ENCODE results near the gene SLC17A2. TPM values are rescaled to one million over a fixed set of nuclear protein-coding genes. Genes with fewer than 3 reads are reported as not detected.

Gene SLC17A2
- total and polyA plus RNA-seq, 4 donors: not detected

DNA sequence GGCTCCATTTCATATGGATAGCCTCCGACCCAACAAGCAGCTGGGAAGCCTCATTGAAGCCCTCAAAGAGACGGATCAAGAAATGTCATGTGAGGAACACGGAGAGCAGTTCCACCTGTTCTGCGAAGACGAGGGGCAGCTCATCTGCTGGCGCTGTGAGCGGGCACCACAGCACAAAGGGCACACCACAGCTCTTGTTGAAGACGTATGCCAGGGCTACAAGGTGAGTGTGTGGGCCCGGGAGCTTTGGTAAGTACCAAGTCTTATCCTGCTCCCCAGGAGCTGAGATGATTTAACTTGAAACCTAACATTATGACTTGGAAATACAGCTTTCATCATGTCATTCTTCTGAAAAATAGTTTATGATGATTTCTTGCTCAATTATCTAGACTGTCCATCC is 36.2 kb upstream of the SLC17A2 start:
- intact Hi-C loops (cut with DNase I): no loop called here
- H3K36me3 ChIP-seq (ENCODE audit: control insufficient read depth in 1 of 2, insufficient read depth in 2 of 2, low read length in 1 of 2): no peaks in the 10 kb centered on the region
- ATAC-seq (ENCODE audit: low FRiP score) (no peak), DNase-seq (no peak)
- 96% methylated on average over 9 of the region's 9 CpGs for WGBS, 2 donors
- no peaks in the 10 kb centered on the region for H3K27me3 ChIP-seq (ENCODE audit: control insufficient read depth in 1 of 2, insufficient read depth in 2 of 2, low read length in 1 of 2)
- peak overlapping the region in 1 of 2 donors; percentile 26 for H3K4me3 ChIP-seq (ENCODE audit: low read length in 2 of 2)
- H3K4me1 ChIP-seq (ENCODE audit: control insufficient read depth in 1 of 2, insufficient read depth in 2 of 2, low read length in 2 of 2): peaks cover 3 to 19% of the 10 kb centered on the region in 2 donors
- H3K9me3 ChIP-seq (ENCODE audit: control insufficient read depth, low read length): no peaks in the 10 kb centered on the region
- H3K27ac ChIP-seq (ENCODE audit: low read depth in 1 of 2, low read length in 2 of 2): no peak overlapping the region

DNA sequence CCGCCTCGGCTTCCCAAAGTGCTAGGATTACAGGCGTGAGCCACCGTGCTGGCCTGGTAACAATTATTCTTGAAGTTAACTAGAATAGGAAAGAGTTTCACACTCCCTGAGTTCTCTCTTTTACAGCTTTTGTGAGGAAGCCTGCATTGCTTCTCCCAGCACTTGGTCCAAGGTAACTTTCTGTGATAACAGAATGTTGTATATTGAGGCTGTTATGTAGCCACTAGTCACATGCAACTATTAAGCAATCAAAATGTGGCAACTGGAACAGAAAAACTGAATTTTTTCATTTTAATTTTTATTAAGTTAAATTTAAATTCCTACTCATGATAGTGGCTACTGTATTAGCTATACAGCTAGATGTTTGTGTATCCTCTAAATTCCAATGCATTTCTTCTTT is 34.6 kb upstream of the SLC17A2 start:
- WGBS, 2 donors: 93 to 97% methylated on average over 4 of the region's 4 CpGs
- no peak overlapping the region for H3K27ac ChIP-seq (ENCODE audit: low read depth in 1 of 2, low read length in 2 of 2)
- intact Hi-C loops (cut with DNase I): no loop called here

DNA sequence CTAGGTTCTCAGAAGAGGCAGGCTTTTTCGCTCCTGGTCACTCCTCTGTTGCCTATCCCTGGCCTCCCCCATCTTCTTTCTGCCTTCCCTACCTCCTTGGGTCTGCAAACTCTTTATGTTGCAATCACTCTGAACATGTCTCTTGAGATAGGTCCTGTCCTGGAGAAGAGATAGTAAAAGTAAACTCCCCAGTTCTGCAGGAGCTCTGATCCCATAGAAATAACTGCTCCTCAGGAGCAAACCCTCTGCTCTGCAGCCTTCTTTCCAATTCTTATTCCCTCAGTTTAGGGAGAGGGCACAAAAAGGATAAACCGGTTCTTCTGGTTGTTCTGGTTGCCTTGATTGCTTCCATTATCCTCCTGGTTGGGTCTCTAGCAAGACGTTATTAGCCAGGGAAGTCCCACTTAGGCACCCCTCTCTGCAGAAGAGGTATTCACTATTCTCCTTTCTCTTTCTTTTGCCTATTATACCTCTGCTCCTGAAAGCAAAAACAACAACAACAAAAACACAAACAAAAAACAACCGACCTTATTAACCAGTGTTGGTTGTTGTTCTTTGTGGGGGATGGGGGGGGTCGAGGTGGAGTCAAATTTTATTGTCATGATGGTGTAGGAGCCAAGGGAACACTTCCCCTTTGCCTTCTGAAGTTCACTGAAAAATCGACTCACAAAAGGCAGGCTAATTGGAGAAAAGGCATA is 33.1 kb upstream of the SLC17A2 start:
- H3K27ac ChIP-seq (ENCODE audit: low read depth in 1 of 2, low read length in 2 of 2): peak overlapping the region; percentile 45 to 98
- ATAC-seq (ENCODE audit: low FRiP score) (no peak), DNase-seq (no peak)
- H3K4me1 ChIP-seq (ENCODE audit: control insufficient read depth in 1 of 2, insufficient read depth in 2 of 2, low read length in 2 of 2): peaks cover 0 to 18% of the 10 kb centered on the region in 2 donors
- peaks cover 2% of the 10 kb centered on the region for H3K9me3 ChIP-seq (ENCODE audit: control insufficient read depth, low read length)
- no peaks in the 10 kb centered on the region for H3K36me3 ChIP-seq (ENCODE audit: control insufficient read depth in 1 of 2, insufficient read depth in 2 of 2, low read length in 1 of 2)
- WGBS, 2 donors: 4 to 5% methylated on average over 6 of the region's 6 CpGs
- intact Hi-C loops (cut with DNase I): no loop called here
- no peaks in the 10 kb centered on the region for H3K27me3 ChIP-seq (ENCODE audit: control insufficient read depth in 1 of 2, insufficient read depth in 2 of 2, low read length in 1 of 2)
- H3K4me3 ChIP-seq (ENCODE audit: low read length in 2 of 2): peak overlapping the region; percentile 95 to 99

More for the DNA sequence above, 34.6 kb upstream of the SLC17A2 start:
- Histone ChIP-seq H3K4me1 (ENCODE audit: control insufficient read depth in 1 of 2, insufficient read depth in 2 of 2, low read length in 2 of 2) (peaks cover 1 to 18% of the 10 kb centered on the region in 2 donors), H3K9me3 (ENCODE audit: control insufficient read depth, low read length) (no peaks in the 10 kb centered on the region), H3K27me3 (ENCODE audit: control insufficient read depth in 1 of 2, insufficient read depth in 2 of 2, low read length in 1 of 2) (no peaks in the 10 kb centered on the region), H3K36me3 (ENCODE audit: control insufficient read depth in 1 of 2, insufficient read depth in 2 of 2, low read length in 1 of 2) (no peaks in the 10 kb centered on the region), H3K4me3 (ENCODE audit: low read length in 2 of 2) (no peak overlapping the region)
- DNase-seq: no peak
- ATAC-seq (ENCODE audit: low FRiP score): no peak

DNA sequence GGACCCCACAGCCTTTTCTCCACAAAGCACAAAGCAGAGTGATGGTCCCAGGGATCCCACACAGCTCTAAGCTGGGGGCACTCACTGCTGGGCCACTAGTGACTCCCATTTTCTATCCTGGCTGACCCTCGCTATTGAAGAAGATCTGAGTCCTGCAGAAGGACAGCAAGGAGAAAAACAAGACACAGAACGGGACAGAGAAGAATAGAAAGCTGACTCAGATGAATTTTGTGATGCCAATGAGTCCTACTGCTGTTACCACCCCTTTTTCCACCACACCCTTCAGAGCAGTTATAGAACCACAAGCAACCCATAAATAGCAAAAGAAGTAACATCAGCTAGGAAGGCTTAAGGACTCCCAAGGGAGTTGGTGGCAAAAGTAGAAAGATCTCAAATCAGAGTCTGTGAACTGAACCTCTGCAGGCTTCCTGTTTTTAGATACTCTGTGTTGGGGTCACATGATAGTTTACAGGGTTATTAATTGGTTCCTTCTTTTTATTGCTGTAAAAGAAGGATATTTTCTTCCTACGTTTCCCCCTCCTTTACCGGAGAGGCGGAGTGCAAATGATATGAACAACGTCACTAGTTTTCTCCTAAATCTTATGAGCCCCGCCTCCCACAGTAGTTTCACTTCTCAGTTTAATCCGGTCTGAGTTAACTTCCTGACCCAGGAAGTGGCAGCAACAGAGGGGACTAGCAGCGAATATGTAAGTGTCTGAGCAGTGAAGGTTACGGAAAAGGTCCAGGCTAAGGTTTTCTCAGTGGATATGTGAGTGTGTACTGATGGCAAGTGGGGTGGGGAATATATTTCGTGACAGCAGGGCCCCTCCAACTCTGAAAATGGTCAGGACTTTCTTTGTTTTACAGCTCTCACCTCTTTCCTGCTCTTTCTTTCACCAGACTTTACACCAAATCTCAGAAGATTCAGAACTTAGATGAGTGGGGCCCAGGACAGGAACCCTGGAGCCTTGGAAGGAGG is 31.9 kb upstream of the SLC17A2 start, which contains the start of gene TRIM38:
TSS of gene TRIM38 (plus strand) at position 654 of the 979 bp plus-strand sequence. CDS start 3,721 bp downstream, outside the sequence.
- Histone ChIP-seq H3K36me3 (ENCODE audit: control insufficient read depth in 1 of 2, insufficient read depth in 2 of 2, low read length in 1 of 2) (no peaks in the 10 kb centered on the region), H3K4me1 (ENCODE audit: control insufficient read depth in 1 of 2, insufficient read depth in 2 of 2, low read length in 2 of 2) (peaks cover 0 to 15% of the 10 kb centered on the region in 2 donors), H3K27ac (ENCODE audit: low read depth in 1 of 2, low read length in 2 of 2) (peak within 1 kb of the TSS; percentile 98 to 99), H3K9me3 (ENCODE audit: control insufficient read depth, low read length) (peaks cover 2% of the 10 kb centered on the region), H3K4me3 (ENCODE audit: low read length in 2 of 2) (peak within 1 kb of the TSS; percentile 95 to 99), H3K27me3 (ENCODE audit: control insufficient read depth in 1 of 2, insufficient read depth in 2 of 2, low read length in 1 of 2) (no peaks in the 10 kb centered on the region)
- DNase-seq (peak; percentile 61 to 79), ATAC-seq (ENCODE audit: low FRiP score) (peak; percentile 93)
- 0 to 1% methylated on average over 11 of the region's 11 CpGs for WGBS, 2 donors
- intact Hi-C loops (cut with DNase I): no loop called here

DNA sequence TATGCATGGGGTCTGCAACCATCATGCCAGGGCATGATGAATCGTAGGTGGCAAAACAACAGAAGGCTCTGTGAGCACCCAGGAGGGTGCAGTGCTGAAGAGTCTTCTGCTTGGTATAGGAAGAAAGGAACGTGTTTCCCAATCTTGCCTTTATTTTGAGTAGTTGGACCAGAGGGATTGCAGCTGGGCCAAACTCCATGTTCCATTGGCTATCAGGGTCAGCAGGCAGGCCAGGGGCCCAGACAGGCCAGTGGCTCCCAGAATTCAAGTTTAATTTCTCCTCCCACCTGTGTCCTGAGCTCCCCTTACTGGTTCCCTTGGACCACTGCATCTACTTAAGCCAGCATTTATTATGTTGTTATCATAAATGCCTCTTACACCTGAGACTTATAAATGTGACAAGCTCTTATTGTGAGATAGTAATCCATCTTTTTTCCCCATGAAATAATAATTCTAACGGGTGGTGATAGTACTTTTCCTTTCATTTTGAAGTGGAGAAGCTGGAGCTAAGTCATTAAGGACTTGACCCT is 31.2 kb upstream of the SLC17A2 start:
- DNase-seq: no peak
- Histone ChIP-seq H3K36me3 (ENCODE audit: control insufficient read depth in 1 of 2, insufficient read depth in 2 of 2, low read length in 1 of 2) (no peaks in the 10 kb centered on the region), H3K4me3 (ENCODE audit: low read length in 2 of 2) (peak overlapping the region in 1 of 2 donors; percentile 31), H3K4me1 (ENCODE audit: control insufficient read depth in 1 of 2, insufficient read depth in 2 of 2, low read length in 2 of 2) (peaks cover 0 to 12% of the 10 kb centered on the region in 2 donors), H3K27me3 (ENCODE audit: control insufficient read depth in 1 of 2, insufficient read depth in 2 of 2, low read length in 1 of 2) (no peaks in the 10 kb centered on the region), H3K27ac (ENCODE audit: low read depth in 1 of 2, low read length in 2 of 2) (peak overlapping the region; percentile 98 to 99), H3K9me3 (ENCODE audit: control insufficient read depth, low read length) (peaks cover 2% of the 10 kb centered on the region)
- intact Hi-C loops (cut with DNase I): no loop called here
- ATAC-seq (ENCODE audit: low FRiP score): peak; percentile 36
- 44 to 50% methylated on average over 3 of the region's 3 CpGs for WGBS, 2 donors

DNA sequence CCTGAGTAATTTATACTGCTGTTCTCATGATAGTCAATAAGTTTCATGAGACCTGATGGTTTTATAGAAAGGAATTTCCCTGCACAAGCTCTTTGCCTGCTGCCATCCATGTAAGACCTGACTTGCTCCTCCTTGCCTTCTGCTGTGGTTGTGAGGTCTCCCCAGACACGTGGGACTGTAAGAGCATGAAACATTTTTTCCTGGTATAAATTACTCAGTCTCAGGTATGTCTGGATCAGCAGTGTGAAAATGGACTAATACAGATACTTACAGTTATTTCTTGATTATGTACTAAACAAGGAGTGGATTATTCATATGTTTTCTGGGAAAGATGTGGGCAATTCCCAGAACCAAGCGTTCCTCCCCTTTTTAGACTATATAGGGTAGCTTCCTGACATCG is 30.2 kb upstream of the SLC17A2 start:
- intact Hi-C loops (cut with DNase I): no loop called here
- Histone ChIP-seq H3K27me3 (ENCODE audit: control insufficient read depth in 1 of 2, insufficient read depth in 2 of 2, low read length in 1 of 2) (no peaks in the 10 kb centered on the region), H3K9me3 (ENCODE audit: control insufficient read depth, low read length) (peaks cover 2% of the 10 kb centered on the region), H3K4me3 (ENCODE audit: low read length in 2 of 2) (no peak overlapping the region), H3K4me1 (ENCODE audit: control insufficient read depth in 1 of 2, insufficient read depth in 2 of 2, low read length in 2 of 2) (peaks cover 0 to 5% of the 10 kb centered on the region in 2 donors), H3K27ac (ENCODE audit: low read depth in 1 of 2, low read length in 2 of 2) (no peak overlapping the region), H3K36me3 (ENCODE audit: control insufficient read depth in 1 of 2, insufficient read depth in 2 of 2, low read length in 1 of 2) (no peaks in the 10 kb centered on the region)
- DNase-seq: no peak
- 84 to 90% methylated on average over 3 of the region's 3 CpGs for WGBS, 2 donors
- ATAC-seq (ENCODE audit: low FRiP score): no peak

DNA sequence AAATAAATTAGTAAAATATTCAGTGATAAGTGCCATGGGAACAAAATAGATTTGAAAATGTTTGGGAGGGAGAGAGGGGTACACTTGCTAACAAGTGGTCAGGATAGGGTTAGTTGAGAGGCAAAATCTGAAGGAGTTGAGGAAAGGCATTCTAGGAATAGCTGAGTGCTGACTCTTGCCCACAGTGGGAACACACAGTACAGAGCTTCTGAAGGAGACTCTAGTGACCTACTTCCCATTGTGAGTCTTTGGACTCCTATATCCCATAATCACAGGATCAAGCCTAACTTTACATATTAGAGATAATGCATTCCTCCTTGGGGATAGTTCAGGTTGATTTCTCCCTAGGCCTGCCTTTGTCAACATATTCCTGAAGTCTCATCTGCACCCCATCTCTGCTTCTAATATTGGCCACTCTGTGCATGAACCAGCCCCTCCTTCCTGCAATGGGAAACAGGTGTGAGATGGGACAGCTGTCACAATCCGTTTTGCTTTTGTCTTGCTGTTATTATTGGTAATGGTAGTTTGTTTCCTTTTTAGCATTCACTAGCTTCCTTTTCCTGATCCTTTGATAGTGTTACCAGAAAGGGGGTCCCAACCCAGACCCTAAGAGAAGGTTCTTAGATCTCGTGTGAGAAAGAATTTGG is 29.5 kb upstream of the SLC17A2 start:
- H3K4me1 ChIP-seq (ENCODE audit: control insufficient read depth in 1 of 2, insufficient read depth in 2 of 2, low read length in 2 of 2): no peaks in the 10 kb centered on the region
- intact Hi-C loops (cut with DNase I): no loop called here
- no peak overlapping the region for H3K27ac ChIP-seq (ENCODE audit: low read depth in 1 of 2, low read length in 2 of 2)
- DNase-seq (no peak), ATAC-seq (ENCODE audit: low FRiP score) (no peak)
- peaks cover 2% of the 10 kb centered on the region for H3K9me3 ChIP-seq (ENCODE audit: control insufficient read depth, low read length)
- H3K4me3 ChIP-seq (ENCODE audit: low read length in 2 of 2): no peak overlapping the region
- WGBS, 2 donors: 83 to 86% methylated on average over 2 of the region's 2 CpGs
- no peaks in the 10 kb centered on the region for H3K36me3 ChIP-seq (ENCODE audit: control insufficient read depth in 1 of 2, insufficient read depth in 2 of 2, low read length in 1 of 2)
- no peaks in the 10 kb centered on the region for H3K27me3 ChIP-seq (ENCODE audit: control insufficient read depth in 1 of 2, insufficient read depth in 2 of 2, low read length in 1 of 2)

DNA sequence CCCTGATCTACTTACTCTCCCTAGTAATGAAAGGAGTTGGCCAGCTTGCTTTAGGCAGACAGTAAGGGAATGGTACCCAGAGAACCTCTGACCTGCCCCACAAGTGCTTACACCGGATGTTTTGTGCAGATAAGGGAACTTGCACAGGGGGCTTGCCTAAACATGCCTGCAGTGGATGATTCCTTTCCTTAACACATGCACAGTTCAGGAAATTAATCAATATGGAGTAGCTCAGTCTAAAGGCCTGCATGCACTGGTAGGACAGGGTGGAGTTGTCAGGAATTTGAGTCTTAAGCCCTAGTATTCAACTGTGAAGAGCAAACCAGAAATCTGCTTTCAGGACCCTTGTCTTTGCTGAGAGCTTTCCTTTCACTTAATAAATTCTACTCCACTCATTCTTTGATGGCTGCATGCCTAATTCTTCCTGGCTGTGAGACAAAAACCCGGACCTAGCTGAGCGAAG is 28.2 kb upstream of the SLC17A2 start:
- peaks cover 2% of the 10 kb centered on the region for H3K9me3 ChIP-seq (ENCODE audit: control insufficient read depth, low read length)
- H3K4me3 ChIP-seq (ENCODE audit: low read length in 2 of 2): no peak overlapping the region
- ATAC-seq (ENCODE audit: low FRiP score) (no peak), DNase-seq (no peak)
- no peak overlapping the region for H3K27ac ChIP-seq (ENCODE audit: low read depth in 1 of 2, low read length in 2 of 2)
- no peaks in the 10 kb centered on the region for H3K4me1 ChIP-seq (ENCODE audit: control insufficient read depth in 1 of 2, insufficient read depth in 2 of 2, low read length in 2 of 2)
- intact Hi-C loops (cut with DNase I): no loop called here
- WGBS, 2 donors: 80 to 81% methylated on average over 3 of the region's 3 CpGs
- no peaks in the 10 kb centered on the region for H3K27me3 ChIP-seq (ENCODE audit: control insufficient read depth in 1 of 2, insufficient read depth in 2 of 2, low read length in 1 of 2)
- no peaks in the 10 kb centered on the region for H3K36me3 ChIP-seq (ENCODE audit: control insufficient read depth in 1 of 2, insufficient read depth in 2 of 2, low read length in 1 of 2)
